Measurements from ENCODE around the gene ATF6.
"Not testable (repeated sequence)": the region's sequence is repeated elsewhere in the genome, so short reads cannot be mapped to it uniquely, and the experiment has no call there.

ATF6 gene

DNA sequence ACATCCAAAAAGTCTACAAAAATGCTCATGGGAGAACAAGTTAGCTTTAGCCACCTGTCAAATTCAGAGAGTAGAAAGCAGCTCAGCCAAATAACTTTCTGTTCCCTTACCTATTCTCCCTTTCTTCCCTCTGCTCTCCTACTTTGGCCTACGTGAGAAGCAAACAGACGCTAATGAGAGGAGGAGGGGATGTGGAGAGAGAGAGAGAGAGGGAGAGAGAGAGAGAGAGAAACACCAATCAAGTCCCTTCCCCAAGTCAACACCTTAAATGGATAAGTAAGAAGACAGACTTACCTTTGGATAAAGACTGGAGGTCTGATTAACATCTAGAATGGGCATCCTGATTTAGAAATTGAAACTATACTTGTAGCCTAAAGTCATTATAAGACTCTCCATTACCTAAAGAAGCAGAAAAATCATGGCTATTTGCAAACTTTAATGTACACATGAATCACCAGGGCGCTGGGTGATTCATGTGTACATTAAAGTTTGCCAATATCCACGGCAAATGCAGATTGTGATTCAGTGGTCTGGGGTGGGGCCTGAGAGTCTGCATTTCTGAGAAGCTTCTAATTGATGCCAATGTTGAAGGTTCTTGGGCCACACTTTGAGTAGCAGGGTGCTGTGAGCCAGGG, 29.7 kb upstream of the ATF6 start:
- no peak for DNase-seq

DNA sequence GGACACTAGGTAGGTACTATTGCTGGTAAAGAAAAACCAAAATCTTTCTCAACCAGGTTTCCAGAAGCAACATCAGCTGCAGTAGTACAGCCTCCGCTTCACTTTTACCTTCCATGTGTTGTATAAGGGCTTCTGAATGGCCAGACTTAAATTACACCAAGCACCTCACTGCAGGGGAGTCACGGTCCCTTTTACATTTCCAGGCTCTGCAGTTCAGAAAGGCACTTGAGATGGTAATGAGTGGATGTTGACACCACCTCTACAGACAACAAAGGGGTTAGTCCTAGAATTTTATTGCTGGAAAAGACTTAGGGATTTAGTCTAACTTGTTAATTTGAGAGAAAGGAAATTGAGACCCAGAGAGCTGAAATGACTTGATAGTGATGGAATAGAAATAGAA, 28.5 kb upstream of the ATF6 start:
- no peak for DNase-seq

DNA sequence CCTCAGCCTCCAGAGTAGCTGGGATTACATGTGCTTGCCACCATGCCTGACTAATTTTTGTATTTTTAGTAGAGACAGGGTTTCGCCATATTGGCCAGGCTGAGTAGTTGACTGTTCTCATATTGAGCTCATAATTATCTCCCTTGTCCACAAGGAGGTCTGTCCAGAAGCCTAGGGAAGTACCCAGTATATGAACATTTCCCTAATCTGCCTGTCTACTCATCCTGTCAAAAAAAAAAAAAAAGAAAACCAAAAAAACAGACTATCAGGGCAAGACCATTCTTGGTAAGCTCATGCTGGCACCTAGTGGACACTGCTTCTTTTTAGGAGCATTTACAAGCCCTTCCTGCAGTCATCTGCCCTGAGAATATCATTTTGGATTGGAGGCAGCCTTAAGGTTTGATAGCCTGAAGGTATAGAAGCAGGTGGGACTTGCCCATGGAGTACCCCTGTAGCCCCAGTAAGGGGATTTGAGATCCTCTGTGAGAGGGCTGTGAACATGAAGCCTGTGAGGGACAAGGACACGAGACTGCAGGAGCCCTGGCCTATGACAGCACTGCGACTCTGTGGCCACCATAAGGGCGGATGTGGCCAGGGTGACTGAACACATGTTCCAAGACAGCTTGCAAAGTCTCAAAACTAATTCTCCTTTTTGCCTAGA, 27.4 kb upstream of the ATF6 start:
- DNase-seq, result no peak

DNA sequence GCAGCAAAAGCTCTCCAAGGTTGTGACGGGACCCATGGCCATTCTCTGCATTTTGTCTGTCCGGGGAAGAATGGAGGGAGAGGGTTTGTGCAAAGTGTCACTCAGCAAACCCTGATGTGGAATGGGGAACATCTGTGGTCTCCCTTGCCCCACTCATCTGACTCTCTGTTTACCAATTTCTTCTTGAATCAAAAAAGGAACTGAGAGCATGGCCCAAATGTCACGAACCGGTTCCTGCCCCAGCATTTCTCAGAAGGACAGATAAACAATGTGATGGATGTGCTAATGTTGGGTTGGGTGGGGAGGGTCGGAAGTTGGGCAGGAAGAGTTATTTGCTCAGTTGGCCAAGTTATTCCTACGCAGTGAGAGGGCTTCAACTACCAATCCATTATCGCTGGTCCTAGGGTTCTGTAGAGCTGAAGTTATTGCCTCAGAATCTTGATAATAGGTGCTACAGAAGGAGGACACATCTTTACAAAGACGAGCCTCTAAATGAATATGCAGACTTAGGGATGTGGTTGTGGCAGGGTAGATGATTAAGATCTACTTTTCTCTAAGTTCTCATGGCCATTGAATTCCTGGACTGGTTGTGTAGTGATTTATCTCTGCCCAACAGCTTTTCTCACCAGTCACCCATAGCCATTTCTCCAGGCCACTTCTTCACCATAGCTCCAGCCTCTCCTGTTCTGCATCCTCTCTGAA, 26.1 kb upstream of the ATF6 start:
- DNase-seq, result no peak

DNA sequence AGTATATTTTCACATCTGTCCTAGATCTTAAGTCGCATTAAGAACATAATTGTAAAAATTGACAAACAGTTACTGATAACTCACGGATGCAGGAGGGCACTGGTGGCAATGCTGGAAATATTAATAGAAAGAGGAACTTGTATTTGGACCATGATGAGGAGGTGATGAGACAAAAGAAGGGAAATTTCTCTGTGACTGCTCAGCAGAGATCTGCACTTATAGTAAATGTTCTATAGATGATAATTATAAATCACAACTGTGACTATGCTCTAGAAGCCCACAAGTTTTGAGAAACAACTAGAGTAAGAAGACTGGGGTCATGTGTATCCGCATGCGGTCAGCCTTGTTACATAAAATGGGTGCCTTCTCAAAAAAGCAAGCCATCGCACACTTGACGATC, 25.2 kb upstream of the ATF6 start:
- no peak for DNase-seq

DNA sequence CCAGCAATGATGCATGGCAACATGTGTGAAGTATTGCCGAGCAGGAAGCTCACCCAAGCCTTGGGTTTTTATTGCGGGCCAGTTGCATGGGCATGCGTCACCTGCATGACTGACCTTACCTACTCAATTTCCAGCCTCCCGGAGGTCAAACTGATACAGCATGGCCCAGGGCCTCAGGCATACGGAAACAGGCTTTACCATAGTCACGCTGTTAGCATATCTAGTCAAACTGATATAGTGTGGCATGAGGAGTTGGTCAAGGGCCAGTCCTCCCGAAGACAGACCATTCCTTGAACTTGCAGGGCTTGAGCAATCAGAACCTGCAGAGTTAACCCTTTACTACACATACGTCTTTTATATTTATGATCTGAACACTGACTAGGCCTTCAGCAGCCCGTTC, 22.9 kb upstream of the ATF6 start:
- DNase-seq, result no peak

DNA sequence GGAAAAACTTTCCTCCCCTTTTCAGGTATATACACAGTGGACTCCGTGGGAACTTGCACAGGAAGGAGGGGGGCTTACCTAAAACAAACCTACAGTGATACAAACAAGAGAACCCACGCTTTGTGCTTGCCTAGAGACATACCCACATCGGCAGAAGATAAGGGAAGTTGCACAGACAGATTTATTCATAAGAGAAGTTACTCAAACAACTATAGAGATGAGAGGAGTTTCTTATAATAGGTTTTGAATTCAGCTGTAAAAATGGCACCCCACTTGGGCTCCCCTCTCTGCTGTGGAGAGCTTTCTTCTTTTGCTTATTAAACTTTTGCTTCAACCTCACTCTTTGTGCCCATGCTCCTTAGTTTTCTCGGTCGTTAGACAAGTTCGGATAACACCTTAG, 18.3 kb upstream of the ATF6 start:
- no peak for DNase-seq

DNA sequence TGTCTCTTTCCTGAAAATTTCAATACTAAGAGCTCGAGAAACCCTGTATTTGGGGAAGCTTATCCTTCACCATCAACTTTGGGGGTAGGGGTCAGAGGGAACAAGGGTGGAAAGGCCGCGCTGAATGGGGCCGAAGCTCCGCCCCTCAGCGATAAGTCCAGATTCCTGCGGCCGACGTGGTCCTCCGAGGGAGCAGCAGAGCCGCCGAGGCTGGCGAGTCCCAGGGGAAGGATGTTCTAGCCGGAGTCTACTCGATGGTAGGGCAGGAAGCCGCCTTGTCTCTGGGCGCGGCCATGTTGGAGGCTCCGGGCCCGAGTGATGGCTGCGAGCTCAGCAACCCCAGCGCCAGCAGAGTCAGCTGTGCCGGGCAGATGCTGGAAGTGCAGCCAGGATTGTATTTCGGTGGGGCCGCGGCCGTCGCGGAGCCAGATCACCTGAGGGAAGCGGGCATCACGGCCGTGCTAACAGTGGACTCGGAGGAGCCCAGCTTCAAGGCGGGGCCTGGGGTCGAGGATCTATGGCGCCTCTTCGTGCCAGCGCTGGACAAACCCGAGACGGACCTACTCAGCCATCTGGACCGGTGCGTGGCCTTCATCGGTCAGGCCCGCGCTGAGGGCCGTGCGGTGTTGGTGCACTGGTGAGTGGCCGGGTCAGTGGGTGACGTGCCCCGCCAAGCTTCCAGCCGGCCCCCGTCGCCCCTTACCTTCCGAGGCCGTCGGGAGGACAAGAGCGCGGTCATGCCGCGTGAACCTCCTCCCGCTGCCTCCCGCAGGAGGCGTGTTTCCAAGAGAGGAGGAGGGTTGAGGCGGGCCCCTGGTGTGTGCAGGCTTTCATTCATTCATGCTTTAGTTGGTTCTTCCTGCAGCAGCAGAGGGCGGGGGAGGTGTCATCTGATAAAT, 16.4 kb upstream of the ATF6 start, which contains the start of gene DUSP12:
Gene DUSP12, plus strand, starts transcription at position 278 of the 899 bp plus-strand sequence. Its CDS starts 16 bp downstream, at position 294.
- DNase-seq, result peak; percentile 94

DNA sequence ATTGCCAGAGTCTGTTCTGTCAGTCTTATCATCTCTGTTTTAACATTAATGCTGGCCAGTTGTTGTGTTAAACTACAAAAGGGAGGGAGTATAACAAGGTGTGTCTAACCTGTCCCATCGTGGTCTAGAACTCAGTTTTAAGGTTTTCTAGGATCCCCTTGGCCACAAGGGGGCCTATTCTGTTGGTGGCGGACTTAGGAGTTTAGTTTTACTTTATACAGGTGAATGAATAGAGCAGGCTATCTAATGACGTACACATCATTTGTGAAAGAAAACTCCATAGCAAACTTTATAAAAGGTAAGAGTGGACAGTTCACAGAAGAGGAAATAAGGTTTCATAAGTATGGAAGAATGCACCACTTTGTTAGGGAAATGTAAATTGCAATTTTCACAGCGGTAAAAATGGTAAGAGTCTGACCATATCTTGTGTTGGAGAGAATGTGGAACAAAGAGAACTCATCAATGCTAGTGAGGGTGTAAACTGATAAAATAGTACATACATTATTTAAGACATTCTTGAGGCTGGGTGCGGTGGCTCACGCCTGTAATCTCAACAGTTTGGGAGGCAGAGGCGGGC, 2.5 kb upstream of the ATF6 start:
- DNase-seq, result no peak

DNA sequence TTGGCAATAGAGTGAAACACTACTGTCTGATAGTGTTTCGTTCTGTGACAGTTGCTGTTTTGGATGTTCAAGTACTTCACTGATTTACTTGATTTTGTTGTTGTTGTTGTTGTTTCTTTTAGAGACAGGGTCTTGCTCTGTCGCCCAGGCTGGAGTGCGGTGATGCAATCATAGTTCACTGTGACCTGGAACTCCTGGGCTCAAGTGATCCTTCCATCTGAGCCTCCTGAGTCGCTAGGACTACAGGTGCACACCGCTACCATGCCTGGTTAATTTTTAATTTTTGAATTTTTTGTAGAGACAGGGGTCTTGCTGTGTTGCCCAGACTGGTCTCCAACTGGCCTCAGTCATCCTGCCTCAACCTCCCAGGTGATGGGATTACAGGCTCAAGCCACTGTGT, 2.3 kb downstream of the ATF6 start:
- no peak for DNase-seq

DNA sequence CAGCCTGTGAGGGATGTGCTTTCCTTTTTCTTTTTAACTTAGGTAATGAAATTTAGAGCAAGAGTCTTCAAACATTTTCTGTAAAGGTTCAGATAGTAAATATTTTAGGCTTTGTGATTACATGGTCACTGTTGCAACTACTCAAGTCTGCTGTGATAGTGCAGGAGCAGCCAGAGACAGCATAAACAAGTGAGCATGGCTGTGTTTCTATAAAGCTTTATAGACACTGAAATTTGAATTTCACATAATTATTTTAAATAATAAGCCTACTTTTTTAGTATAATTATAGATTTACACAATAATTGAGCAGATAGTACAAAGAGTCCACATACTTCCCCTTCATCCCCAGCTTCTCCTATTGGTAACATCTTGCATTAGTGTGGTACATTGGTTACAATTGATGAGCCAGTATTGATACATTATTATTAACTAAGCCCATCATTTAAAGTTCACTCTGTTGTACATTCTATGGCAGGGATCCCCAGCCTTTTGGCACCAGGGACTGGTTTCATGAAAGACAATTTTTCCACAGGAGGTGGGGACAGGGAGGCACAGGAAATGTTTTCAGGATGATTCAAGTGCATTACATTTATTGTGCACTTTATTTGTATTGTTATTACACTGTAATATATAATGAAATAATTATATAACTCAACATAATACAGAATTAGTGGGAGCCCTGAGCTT, 3.0 kb downstream of the ATF6 start:
- no peak for DNase-seq

DNA sequence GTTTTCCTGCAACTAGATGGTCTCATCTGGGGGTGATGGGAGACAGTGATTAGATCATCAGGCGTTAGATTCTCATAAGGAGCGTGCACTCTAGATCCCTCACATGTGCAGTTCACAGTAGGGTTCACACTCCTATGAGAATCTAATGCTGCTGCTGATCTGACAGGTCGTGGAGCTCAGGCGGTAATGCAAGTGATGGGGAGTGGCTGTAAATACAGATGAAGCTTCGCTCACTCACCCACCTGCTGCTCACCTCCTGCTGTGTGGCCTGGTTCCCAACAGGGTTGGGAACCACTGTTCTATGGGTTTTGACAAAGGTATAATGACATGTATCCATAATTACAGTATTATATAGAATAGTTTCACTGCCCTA, 3.5 kb downstream of the ATF6 start:
- DNase-seq, result not testable (repeated sequence)

DNA sequence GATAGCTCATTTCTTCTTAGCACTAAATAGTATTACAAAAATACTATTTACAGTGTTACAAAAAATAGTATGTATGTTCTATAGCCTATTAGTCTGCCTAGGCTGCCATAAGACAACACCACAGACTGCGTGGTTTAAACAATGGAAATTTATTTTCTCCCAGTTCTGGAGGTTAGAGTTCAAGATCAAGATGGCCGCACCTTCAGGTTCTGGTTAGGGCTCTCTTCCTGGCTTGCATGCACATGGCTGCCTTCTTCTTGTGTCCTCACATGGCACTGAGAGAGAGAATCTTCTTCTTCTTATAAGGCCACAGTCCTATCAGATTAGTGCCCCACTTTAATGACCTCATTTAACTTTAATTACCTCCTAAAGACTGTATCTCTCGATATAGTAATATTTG, 4.1 kb downstream of the ATF6 start:
- DNase-seq, result no peak

DNA sequence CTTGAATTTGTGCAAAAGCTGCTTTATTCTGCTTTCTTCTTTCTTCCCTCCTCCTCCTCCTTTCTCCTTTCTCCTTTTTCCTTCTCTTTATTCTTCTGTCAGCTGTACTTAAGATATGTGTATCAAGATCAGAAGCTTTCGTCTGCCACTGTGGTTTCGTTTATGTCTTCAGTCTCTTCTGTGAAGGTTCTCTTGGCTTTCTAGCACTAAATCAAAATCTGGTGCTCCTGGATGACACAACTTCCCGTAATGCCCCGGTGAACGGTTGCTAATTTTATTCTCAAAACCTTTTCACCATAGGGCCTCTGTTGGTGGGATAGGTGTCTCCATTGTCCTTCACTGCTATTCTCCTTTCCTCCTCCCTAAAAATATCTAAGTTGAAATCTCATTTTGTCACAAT, 5.0 kb downstream of the ATF6 start:
- no peak for DNase-seq

DNA sequence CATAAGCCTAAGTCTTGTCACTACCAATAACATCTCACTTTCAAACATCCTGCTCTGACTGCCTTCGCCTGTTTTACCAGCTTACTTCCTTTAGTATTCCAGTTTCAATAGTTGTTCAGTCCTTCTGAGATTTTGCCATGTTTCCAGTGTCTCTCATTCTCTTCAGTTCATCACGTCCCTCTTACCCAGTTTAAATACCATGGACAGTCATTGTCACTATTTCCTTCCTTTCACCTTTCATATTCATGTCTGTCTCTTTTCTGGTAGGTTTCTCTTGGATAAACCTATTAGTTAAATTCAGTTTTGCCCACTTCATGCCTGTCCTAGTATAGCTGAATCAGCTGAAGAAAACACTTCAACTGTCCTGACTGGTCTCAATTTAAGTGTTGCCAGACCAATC, 5.9 kb downstream of the ATF6 start:
- no peak for DNase-seq

DNA sequence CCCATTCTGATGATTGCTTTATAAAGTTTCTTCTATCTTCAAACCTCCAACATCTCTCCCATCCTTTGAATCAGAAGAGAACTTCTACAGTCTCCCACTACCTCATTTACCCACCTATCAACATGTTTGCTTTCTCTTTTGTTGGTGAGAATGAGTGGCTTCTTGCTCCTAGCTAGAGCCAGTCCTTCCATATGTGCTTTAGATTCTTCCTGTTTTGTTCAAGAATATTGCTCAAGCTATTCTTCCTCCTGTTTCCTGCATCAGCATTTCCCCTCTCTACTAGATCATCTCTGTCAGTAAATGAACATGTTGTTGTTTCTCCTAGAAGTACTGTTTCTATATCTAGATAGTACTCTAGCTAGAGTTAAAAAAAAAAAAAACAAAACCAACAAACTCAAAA, 6.3 kb downstream of the ATF6 start:
- DNase-seq, result no peak

DNA sequence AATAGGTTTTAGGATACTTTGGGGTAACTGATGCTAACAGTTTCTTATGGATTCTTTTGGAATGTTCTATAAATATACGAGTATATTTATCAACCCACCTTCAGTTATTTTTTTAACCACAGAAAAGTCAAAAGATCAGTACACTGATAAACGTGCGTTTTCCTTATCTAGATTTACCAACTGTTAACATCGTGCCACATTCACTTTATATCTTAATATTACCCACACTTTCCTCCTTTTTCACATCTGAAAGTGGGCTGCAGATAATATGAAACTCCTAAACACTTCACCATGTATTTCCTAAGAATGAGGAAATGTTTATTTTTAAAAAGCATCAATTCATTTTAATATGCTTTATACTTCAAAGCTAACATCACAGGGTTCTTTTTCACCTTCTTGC, 7.7 kb downstream of the ATF6 start:
- no peak for DNase-seq

DNA sequence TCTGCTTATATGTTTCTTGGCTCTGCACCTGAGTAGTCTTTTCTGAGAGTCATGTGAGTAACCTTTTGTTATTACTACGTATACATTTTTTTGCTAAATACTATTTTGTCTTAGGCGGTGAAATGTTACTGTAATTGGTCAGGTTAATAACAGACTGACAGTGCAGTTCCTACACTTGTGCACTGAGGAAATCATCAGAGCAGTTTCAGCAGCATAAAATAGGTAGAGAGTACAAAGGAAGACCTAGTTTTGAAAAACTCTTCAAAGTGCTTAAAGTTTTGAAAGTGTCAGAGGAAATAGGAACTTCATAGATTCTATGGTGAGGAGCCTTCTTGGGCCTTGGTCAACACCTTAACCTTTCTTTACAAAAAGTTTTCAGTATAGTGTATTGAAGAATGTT, 11.1 kb downstream of the ATF6 start:
- no peak for DNase-seq

DNA sequence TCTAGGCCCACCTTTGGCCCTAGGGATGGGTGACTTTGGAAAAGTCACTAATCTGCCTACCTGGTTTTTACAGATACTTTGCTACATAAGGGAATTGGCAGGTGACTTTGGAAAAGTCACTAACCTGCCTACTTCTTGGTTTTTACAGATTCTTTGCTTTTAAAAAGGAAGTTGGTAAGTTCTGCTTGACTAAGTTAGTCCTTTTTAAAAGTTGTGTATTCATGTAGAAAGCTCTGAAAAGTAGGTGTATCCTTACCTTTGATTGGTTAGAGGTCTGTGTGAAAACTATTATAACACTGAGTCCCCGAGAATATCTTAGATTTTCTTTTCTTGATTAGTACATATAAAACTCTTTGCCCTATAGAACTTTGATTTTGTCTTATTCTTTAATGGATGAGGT, 12.4 kb downstream of the ATF6 start:
- no peak for DNase-seq

DNA sequence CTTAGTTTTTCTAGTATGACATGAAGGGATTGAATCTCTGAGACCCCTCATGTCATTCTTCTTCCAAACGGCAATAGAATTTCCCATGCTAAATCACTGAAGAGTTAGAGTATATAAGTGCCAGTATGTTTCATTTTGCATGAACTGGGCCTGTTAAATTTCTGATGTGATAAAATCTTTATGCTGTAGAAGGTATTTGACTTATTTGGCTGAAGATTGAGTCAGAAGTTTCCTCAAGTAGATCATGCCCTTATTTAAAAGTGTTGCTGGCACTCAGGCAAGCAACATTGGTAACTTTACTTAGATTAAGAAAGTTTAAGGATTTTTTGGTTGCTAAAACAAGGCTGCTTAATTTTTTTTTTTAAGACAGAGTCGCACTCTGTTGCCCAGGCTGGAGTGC, 13.3 kb downstream of the ATF6 start:
- DNase-seq, result no peak

DNA sequence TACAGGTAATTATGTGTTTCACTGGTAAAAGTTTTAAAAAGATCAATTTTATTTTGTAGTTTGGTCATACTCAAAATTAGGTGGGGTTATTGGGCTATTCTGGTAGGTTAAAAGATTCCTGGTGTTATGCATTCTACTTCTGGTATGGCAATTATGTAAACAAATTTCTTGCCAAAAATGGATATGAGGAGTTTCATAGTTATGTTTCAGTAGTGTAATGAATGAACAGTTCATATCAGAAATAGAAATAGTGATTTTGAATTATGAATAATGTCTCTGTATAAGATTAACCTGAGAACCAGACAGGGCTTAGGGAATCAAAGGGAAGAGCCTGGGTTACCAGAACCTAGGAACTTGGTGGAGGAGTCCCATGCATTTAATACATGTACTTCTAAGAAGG, 15.9 kb downstream of the ATF6 start:
- no peak for DNase-seq

DNA sequence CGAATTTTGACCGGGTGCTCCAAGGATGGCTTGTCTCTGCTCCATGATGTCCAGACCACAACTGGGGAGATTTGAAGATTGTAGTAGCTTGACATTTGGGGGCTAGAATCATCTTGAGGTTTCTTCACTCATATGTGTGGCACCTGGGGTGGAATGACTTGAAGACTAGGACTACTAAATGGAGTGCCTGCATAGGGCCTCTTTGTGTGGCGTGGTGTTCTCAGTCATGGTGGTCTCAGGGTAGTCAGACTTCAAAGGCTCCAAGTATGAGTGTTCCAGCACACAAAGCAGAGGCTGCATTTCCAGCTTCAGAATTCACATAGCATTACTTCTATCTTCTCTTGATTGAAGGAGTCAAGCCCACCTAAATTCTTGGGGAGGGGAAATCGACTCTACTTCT, 16.8 kb downstream of the ATF6 start:
- no peak for DNase-seq

All from right forelimb (tissue), 1 donor.